ENCODE measurements around the gene CFAP74.

CFAP74 gene, protein sequence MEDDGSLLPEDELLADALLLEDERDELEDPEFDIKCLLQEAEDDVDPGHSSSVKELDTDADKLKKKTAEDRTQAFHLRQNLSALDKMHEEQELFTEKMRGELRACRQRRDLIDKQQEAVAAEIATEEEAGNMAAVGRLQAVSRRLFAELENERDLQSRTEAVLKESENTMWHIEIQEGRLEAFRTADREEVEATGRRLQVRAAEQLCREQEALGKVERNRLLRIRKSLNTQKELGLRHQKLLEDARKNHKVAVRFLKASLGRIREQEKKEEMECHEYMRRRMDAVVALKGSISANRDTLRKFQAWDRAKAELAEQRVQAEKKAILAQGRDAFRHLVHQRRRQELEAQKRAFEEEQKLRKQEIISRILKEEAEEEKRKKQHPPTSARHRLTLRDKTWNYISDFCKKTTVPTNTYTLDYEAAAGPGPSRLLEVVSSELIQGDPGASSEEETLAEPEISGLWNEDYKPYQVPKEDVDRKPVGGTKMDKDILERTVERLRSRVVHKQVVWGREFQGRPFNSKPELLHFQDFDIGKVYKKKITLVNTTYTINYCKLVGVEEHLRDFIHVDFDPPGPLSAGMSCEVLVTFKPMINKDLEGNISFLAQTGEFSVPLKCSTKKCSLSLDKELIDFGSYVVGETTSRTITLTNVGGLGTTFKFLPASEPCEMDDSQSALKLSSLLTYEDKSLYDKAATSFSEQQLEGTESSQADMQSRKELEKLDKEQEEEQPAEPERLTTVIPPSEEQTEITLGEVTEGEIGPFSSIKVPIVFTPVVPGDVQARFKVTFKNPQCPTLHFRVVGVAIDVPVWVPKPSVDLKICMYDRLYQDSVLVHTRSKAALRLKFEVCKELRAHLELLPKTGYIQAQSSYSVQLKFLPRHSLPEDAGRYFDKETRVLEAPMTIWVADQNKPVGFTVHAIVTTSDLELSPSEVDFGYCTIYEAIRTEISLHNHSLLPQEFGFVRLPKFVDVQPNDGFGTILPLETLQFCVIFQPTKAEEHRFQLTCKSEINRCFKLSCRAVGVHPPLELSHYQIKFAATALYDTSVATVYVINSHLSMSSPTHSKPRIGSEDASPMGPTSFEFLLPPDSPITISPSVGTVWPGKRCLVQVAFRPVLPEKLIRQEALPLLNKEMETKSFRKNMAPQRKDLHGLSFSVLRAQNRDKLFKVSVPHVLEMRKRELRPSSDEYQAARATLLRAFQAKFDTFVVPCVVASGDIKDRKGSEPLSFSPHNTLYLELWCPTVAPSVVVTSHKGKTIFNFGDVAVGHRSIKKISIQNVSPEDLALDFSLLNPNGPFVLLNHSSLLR (N-terminal part only)

GRCh38 chr1:2003541-2004131 is at the start of gene CFAP74:
Gene CFAP74 (minus strand): TSS chr1:2003786. CDS start chr1:1990956, 12,830 bp downstream.
- no peak for DNase-seq (ENCODE audit: low spot score)

- no peak for DNase-seq (ENCODE audit: low spot score)
Observed at GRCh38 chr1:2053217-2053616, 49.6 kb upstream of the CFAP74 start.

- DNase-seq (ENCODE audit: low spot score), result no peak
Observed at GRCh38 chr1:2052756-2053155, 49.2 kb upstream of the CFAP74 start.

DNA sequence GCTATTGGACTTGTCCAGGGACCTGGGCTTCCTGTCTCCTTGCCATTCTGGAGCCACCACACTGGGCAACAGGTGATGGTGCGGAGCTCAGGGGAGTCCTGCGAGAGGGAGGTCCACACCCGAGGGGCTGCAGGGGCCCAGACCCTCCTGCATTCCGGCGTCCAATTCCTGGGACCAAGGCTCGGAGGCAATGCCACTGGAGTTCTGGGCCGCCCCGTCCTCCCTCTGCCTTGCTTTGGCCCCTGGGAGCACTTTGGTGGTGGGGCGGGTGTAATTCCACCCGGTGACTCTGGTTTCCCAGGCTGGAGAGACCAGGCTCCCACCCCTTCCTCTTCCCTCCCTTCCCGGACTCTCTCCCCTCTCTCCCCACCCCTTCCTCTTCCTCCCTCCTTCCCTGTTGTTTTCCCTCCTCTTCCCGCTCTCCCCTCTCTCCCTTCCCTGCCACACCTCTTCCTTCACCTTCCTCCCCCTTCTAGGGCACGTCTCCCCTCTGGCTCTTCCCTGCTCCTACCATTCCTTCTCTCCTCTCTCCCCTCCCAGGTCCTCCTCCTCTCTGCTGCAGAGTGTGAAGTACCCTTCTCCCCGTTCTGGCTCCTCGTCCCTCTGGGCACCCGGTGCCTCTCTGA is 48.6 kb upstream of the CFAP74 start:
- DNase-seq (ENCODE audit: low spot score), result no peak

GRCh38 chr1:2050793-2051682 is 47.5 kb upstream of the CFAP74 start:
- no peak for DNase-seq (ENCODE audit: low spot score)

GRCh38 chr1:2050461-2050792 is 46.8 kb upstream of the CFAP74 start:
- DNase-seq (ENCODE audit: low spot score), result no peak

DNA sequence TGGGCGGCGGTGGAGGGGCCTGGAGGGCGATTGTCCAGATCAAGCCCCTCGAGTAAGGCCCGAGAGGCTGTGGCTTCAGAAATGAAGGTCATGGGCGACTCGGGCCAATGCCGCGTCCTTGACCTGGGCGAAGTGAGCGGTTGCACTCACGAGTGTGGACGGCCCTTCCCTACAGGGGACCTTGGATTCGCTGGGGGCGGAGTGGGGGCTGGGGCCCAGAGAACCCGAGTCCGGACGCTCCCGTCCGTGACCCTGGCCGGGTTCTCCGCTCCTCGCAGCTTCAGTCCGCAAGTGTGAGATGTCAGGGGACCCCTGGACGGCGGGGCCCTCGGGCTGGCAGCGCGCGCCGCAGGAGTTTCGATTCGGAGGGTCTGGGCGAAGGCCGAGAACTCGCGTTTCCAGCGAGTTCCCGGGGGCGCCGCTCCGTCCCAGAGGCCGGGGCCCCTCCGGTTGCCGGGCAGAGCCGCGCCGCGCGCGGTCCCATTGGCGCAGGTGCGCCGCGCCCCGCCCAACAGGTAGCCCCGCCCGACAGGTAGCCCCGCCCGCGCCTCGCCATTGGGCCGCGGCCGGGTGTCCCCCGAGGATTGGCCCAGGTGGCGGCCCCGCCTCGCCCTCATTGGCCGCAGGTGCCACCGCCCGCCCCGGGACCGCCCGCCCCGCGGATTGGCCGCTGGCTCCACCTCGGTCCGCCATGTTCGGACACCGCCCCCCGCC is 46.3 kb upstream of the CFAP74 start, which contains the start of gene PRKCZ:
PRKCZ (plus strand) TSS at position 694 of the 714 bp plus-strand sequence. CDS start 220 bp downstream, outside the sequence.
- DNase-seq (ENCODE audit: low spot score), result peak; percentile 95

DNA sequence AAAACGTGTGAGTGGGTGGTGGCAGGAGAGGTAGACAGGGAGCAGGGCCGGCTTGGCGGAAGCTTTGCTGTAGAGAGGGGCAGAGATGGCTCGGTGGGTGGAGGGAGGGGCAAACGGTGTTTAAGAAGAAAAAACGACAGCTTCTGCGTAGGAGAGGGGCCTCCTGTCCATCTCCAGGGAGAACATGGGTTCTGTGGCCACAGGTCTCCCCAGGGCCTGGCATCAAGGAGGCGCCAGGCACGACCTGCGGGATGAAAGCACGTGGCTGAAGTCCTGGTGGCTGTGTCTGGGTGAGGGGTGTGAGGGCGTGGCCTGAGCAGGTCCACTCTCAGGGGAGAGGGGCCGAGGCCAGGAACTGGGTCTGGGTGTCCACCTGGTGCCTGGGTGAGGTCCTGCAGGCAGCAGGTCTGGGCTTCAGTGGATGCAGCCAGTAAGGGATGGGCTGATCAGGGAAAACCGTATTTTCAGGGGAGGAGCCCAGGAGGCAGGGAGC is 45.7 kb upstream of the CFAP74 start:
- peak; percentile 49 for DNase-seq (ENCODE audit: low spot score)

DNA sequence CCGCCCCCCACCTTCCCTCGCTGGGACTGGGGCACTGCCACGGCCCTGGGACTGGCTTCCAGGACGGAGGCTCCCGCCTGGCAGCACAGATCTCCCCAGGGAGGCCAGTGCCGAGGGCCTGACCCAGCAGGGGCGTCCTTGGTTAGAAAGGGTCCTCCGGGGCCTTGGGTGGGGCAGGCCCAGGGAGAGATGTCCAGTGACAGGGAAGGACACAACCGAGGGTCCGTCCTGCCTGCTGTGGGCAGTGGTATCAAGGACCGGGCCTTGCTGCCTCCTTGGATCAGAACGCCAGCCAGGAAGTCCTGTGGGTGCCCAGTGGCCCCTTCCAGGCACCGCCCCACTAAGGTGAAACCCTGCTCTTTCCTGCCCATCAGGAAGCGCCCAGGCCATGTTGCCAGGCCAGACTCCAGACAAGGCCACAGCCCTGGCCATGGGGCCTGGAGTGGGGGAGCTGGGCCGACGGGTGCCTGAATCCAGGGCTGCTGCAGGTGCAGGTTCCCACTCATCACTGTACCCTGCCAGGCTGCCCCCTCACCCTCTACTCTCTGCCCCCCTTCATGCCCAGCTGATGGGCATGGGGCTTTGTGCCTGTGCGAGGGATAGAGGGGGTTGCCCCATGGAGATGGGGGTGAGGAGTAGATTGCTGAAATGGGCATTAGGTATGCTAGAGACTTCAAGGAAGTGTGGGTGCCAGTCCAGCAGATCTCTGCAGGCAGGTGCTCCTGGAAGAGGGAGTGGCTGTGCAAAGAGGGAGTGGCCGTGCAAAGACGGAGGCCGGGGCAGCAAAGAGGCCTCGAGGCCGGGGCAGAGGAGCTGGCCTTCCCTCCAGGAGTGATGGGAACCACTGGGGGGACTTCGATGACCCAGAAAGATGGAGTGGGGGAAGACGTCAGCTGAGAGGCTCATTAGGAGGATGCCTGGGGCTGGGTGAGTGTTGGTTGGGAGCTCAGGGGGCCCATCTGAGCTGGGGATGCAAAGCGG is 44.5 kb upstream of the CFAP74 start:
- DNase-seq (ENCODE audit: low spot score), result no peak

- no peak for DNase-seq (ENCODE audit: low spot score)
Observed at GRCh38 chr1:2046953-2047748, 43.6 kb upstream of the CFAP74 start.

GRCh38 chr1:2046174-2046917 is 42.8 kb upstream of the CFAP74 start:
- peak; percentile 62 for DNase-seq (ENCODE audit: low spot score)

- no peak for DNase-seq (ENCODE audit: low spot score)
Observed at GRCh38 chr1:2045468-2046173, 42.0 kb upstream of the CFAP74 start.

- peak; percentile 54 for DNase-seq (ENCODE audit: low spot score)
Observed at GRCh38 chr1:2044510-2045319, 41.1 kb upstream of the CFAP74 start.

- DNase-seq (ENCODE audit: low spot score), result no peak
Observed at GRCh38 chr1:2043886-2044285, 40.3 kb upstream of the CFAP74 start.

Data from LoVo (cell line).